HUES64 (cell line): ENCODE measurements around the gene PID1.

ENCODE experiments used
- H3K27ac ChIP-seq: 2 replicates; pipeline ENCODE4 v1.7.0; 2013; ENCODE audit warnings: low read depth, low read length, inconsistent platforms
- H3K27me3 ChIP-seq: 2 replicates; pipeline ENCODE4 v1.6.1; 2013; ENCODE audit warnings: mild to moderate bottlenecking, low read length; ENCODE audit not compliant: insufficient read depth
- H3K36me3 ChIP-seq: 2 replicates; pipeline ENCODE4 v1.6.1; 2013; ENCODE audit warnings: mild to moderate bottlenecking, low read length; ENCODE audit not compliant: insufficient read depth
- H3K4me1 ChIP-seq: 2 replicates; pipeline ENCODE4 v1.6.1; 2013; ENCODE audit warnings: mild to moderate bottlenecking, low read length, moderate library complexity; ENCODE audit not compliant: insufficient read depth
- H3K4me3 ChIP-seq: 2 replicates; pipeline ENCODE4 v1.5.1; 2013; ENCODE audit warnings: mild to moderate bottlenecking, low read length, moderate library complexity
- H3K9ac ChIP-seq: 2 replicates; pipeline ENCODE4 v1.6.1; 2013; ENCODE audit warnings: mild to moderate bottlenecking, low read depth, low read length
- H3K9me3 ChIP-seq: 2 replicates; pipeline ENCODE4 v1.6.1; 2013; ENCODE audit warnings: low read depth, low read length; ENCODE audit not compliant: insufficient read depth
- WGBS: fragments of 150-250, 120-280 bp; methylation state at CpG from one replicate; pipeline ENCODE4 v1.1.7; 2013; ENCODE audit warnings: missing lambda C conversion rate; 5-methylcytosine and 5-hydroxymethylcytosine counted together

PID1 gene

DNA sequence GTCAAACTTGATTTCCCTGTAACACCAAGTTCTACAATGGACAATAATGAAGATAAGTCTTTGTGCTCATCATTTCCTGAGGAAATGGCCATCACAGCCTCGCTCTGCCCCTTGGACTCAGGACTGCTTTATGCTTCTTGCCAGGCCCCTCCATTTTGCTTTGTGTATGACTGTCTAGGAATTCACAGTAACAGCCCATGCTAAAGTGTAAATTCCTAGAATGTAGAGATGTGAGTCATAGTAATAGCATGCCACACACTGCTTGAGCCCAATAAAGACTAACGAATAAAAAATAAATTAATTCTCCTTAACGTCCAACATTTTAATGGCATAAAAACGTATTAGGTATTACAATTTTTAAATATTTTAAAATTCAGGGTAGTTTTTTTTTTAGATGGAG lies 226.5 kb downstream of the PID1 start:
- no peak overlapping the region for H3K27ac ChIP-seq
- no peak overlapping the region for H3K9ac ChIP-seq
- H3K4me3 ChIP-seq: no peak overlapping the region
- WGBS: 100% methylated on average over 1 of the region's 4 CpGs
- no peaks in the 10 kb centered on the region for H3K9me3 ChIP-seq
- H3K36me3 ChIP-seq: no peaks in the 10 kb centered on the region
- H3K4me1 ChIP-seq: peaks cover 9% of the 10 kb centered on the region; the same call in 1 of the 2 replicates
- H3K27me3 ChIP-seq: no peaks in the 10 kb centered on the region

DNA sequence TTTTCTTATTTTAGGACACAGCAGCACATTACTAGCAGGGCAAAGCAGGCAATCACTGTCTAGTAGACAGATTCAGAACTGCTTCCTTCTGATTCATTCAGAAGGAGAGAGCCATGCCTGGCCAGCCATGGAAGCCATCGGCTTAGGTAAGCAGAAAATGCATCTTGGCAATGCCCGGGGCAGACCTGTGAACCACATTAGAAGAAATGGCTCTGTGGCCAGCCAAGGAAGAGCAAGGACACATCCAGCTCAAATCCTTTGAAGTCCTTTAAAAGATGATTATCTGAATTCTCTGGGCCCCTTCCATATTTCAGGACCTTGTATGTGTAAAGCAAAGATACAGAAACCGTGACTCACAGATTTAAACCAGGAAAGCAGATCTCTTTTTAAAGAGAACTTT lies 227.4 kb downstream of the PID1 start:
- Histone ChIP-seq H3K4me1 (peaks cover 7% of the 10 kb centered on the region; the same call in 1 of the 2 replicates), H3K27ac (no peak overlapping the region), H3K27me3 (no peaks in the 10 kb centered on the region), H3K4me3 (no peak overlapping the region), H3K9me3 (no peaks in the 10 kb centered on the region), H3K36me3 (no peaks in the 10 kb centered on the region), H3K9ac (no peak overlapping the region)
- WGBS: 98% methylated on average over 3 of the region's 3 CpGs

DNA sequence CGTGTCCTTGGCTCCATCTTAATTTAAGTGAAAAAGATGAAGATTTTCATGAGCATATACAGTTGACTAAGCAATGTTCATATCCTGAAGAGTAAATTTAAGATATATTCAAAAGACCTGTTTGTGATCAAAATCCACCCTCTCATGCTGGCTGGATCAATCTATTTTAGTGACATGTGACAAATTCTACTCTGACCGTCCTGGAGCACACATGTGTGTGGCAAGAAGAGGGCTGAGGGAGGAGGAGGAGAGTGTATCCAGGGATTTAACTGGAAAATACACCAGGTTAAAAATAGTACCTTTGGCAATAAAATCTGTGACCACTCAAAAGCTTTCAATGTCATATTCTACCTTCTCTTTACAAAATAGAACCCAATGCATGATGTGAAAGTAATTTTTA lies 228.7 kb downstream of the PID1 start:
- Histone ChIP-seq H3K36me3 (no peaks in the 10 kb centered on the region), H3K27me3 (no peaks in the 10 kb centered on the region), H3K9ac (no peak overlapping the region), H3K4me1 (no peaks in the 10 kb centered on the region), H3K27ac (no peak overlapping the region), H3K4me3 (no peak overlapping the region), H3K9me3 (no peaks in the 10 kb centered on the region)
- WGBS: 96% methylated on average over 1 of the region's 2 CpGs

DNA sequence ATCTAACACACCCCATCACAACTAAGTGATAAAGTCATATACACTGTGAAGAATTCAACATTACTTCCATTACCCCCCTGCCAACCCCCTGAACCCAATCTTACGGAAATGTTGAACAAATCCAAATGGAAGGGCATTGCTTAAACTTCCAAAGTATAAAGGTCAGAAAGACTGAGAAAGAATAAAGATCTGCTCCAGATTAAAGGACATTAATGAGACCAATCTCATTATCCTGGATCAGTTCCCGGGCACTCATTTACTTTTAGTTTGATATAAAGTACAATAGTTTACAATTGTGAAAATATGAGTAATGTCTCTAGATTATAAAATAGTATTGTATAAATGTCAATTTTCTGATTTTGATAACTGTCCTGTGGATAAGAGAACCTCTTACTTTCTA lies 229.4 kb downstream of the PID1 start:
- WGBS: 100% methylated on average over 1 of the region's 2 CpGs
- Histone ChIP-seq H3K36me3 (no peaks in the 10 kb centered on the region), H3K27ac (no peak overlapping the region), H3K9me3 (no peaks in the 10 kb centered on the region), H3K4me3 (no peak overlapping the region), H3K4me1 (no peaks in the 10 kb centered on the region), H3K27me3 (no peaks in the 10 kb centered on the region), H3K9ac (no peak overlapping the region)

DNA sequence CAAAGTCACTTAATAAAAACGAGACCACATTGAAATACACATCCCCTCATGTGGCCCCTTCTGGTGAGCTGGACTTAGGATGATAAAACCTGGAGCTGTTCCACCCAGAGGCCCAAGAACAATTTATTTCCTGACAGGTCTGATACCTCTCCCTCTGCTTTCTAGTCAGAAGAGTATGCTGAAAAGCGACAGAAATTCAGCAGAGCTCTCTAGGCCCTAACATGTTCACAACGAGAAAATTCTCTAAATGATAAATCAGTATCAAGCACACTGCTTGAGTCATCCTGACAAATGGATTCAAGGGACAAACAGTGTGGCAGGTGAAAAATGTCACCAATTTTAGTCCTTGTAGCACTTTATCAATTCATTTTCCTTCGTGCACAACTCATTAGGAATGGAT lies 233.5 kb downstream of the PID1 start:
- 90% methylated on average over 3 of the region's 4 CpGs for WGBS

DNA sequence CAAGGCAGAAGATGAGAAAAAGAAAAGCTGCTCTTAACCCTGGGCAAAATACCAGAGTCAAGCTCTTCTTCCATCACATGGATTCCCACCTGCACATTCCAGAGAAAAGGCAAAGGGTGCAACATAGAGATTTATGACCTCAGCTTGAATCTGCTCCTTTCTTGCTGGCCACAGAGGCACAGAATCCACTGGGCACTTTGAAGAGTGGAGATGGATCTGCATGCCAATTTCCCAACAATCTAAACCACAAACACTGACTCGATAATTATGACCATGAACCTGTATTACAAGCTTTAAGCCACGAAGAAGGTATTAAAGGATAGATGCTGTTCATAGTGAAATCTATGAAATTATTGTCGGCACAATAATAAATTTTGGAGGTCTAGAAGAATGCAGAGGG lies 237.3 kb downstream of the PID1 start:
- WGBS: 86% methylated on average over 3 of the region's 3 CpGs
- H3K4me1 ChIP-seq: no peaks in the 10 kb centered on the region
- H3K4me3 ChIP-seq: no peak overlapping the region
- H3K36me3 ChIP-seq: no peaks in the 10 kb centered on the region
- no peaks in the 10 kb centered on the region for H3K9me3 ChIP-seq
- no peaks in the 10 kb centered on the region for H3K27me3 ChIP-seq
- H3K27ac ChIP-seq: no peak overlapping the region
- H3K9ac ChIP-seq: no peak overlapping the region

More for the DNA sequence above, 233.5 kb downstream of the PID1 start:
- no peaks in the 10 kb centered on the region for H3K9me3 ChIP-seq
- H3K27me3 ChIP-seq: no peaks in the 10 kb centered on the region
- H3K4me3 ChIP-seq: no peak overlapping the region
- H3K4me1 ChIP-seq: no peaks in the 10 kb centered on the region
- H3K9ac ChIP-seq: no peak overlapping the region
- H3K36me3 ChIP-seq: no peaks in the 10 kb centered on the region
- H3K27ac ChIP-seq: no peak overlapping the region

DNA sequence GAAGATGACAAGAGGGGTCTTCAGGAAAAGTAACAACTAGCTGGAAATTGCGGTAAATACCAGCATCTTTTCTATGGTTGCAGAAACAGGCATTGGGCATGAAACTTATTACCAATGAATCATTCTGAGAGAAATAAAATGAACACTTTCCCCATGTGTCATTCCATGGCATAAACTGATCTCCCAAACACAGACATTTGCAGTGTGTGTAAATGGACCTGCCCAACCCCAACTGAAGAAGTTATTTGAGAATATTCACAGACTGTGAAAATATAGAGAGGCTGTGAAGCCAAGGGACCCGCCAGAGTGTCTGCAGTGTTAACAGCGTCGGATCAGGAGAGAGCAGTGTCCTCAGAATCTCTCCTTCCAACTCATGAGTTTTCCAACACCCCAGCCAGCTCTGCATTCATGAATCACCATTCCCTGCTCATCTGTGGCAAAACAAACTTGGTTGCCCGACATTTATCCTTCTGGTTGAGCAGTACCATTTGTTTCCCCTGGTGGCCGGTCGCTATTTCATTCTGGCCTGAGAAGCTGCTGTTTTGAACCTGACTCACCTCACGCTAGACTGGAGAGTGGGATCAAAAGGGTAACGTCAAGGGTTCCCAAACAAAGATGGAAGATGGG lies 238.4 kb downstream of the PID1 start:
- H3K27ac ChIP-seq: no peak overlapping the region
- 97% methylated on average over 9 of the region's 9 CpGs for WGBS
- H3K9me3 ChIP-seq: no peaks in the 10 kb centered on the region
- H3K27me3 ChIP-seq: no peaks in the 10 kb centered on the region
- H3K36me3 ChIP-seq: no peaks in the 10 kb centered on the region
- no peaks in the 10 kb centered on the region for H3K4me1 ChIP-seq
- no peak overlapping the region for H3K4me3 ChIP-seq
- no peak overlapping the region for H3K9ac ChIP-seq

DNA sequence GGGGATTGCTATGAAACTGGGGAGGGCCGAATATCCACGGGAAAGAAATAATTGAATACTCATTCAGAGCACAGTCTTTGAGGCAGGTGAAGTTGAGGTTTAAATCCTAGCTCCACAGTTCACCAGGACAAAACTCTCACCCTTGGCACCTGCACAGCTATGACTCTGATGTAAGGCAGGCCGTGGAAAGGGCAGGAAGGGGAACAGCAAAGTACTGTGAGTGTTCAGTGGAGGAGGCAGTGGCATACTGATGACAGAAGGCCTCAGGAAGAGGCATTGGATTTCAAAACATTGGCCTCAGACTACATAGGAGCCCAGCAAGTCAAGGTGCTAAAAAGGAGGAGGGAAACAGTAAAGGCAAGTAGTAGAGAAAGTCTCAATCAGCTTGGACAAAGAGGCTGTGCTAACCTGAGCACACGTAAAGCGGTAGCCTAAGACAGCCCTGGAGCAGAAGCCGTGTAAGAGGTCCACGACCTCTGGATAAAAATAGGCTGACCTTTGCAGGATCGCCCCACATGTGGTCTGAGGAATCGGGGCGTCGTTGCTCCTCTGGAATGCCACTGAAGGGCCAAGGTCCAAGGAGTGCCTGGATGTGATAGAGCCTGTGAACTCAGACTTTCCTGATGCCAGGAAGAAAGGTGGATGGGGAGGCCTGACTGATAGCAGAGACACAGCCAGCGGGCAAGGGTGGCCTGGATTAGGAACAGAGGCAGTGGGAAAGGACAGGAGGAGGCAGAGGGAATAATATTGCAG lies 243.6 kb downstream of the PID1 start:
- no peaks in the 10 kb centered on the region for H3K4me1 ChIP-seq
- no peaks in the 10 kb centered on the region for H3K9me3 ChIP-seq
- H3K36me3 ChIP-seq: no peaks in the 10 kb centered on the region
- no peaks in the 10 kb centered on the region for H3K27me3 ChIP-seq
- H3K9ac ChIP-seq: no peak overlapping the region
- 95% methylated on average over 12 of the region's 12 CpGs for WGBS
- H3K4me3 ChIP-seq: no peak overlapping the region
- H3K27ac ChIP-seq: no peak overlapping the region

DNA sequence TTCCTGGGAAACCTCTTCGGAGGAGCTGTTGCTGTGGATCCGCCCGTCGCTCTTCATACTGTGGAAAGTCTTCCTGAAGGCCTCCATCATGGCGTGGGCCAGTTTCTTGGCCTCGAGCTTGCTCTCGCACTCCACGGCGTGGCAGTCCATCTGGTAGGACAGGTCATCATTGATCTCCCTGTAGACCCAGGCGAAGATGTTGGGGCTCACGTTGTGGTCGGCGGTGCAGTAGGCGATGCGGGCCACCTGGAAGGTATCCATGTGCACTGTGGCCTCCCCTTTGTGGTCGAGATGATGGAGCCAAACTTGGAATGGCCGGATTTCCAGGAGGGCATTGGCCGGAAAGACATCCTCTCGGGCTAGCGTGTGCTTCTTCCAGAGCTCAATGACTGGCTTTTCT lies 245.4 kb downstream of the PID1 start:
- 95% methylated on average over 20 of the region's 20 CpGs for WGBS
- H3K36me3 ChIP-seq: no peaks in the 10 kb centered on the region
- no peaks in the 10 kb centered on the region for H3K9me3 ChIP-seq
- no peaks in the 10 kb centered on the region for H3K4me1 ChIP-seq
- no peak overlapping the region for H3K9ac ChIP-seq
- H3K27ac ChIP-seq: no peak overlapping the region
- no peak overlapping the region for H3K4me3 ChIP-seq
- no peaks in the 10 kb centered on the region for H3K27me3 ChIP-seq

DNA sequence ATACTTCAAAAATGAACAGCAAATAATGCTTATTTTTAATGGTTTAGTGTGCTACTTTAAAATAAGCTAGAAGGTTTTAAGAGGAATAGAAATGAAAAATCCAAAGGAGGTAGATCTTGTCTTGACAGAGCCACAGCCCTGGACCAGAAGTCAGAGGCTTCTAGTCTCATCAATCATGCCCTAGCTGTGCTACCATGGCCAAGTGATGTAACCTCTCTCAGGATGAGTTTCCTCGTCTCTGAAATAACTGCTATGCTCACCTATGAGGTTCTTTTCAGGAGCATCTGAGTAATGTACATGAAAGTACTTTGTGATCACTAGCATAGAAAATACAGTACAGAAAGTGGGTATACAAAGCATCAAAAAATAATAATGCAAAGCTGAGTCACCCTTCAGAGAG lies 248.4 kb downstream of the PID1 start:
- WGBS: 100% methylated on average over 1 of the region's 1 CpG
- no peaks in the 10 kb centered on the region for H3K4me1 ChIP-seq
- no peaks in the 10 kb centered on the region for H3K36me3 ChIP-seq
- H3K9me3 ChIP-seq: no peaks in the 10 kb centered on the region
- H3K27me3 ChIP-seq: no peaks in the 10 kb centered on the region
- no peak overlapping the region for H3K27ac ChIP-seq
- no peak overlapping the region for H3K9ac ChIP-seq
- H3K4me3 ChIP-seq: no peak overlapping the region

DNA sequence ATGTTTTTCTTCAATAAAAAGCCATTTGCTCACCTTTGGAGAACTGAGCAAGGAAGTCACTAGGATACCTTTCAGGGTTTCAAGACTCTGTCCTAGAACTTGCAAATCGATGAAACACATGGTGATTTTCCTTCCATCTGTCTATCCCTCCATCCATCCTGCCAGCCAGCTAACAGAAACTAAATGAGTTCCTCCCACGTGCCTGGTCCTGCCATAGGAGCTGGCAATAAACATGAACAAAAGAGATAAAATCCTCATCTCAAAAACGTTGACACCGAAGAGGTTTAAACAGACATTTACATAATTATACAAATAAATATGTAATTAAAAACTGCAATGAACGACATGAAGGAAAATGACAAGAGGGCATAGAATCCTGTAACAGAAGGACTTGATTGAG lies 249.0 kb downstream of the PID1 start:
- Histone ChIP-seq H3K27me3 (no peaks in the 10 kb centered on the region), H3K9ac (no peak overlapping the region), H3K36me3 (no peaks in the 10 kb centered on the region), H3K4me1 (no peaks in the 10 kb centered on the region), H3K27ac (no peak overlapping the region), H3K4me3 (no peak overlapping the region), H3K9me3 (no peaks in the 10 kb centered on the region)
- WGBS: 94% methylated on average over 3 of the region's 5 CpGs
